Measurements from ENCODE around the gene DCAKD. TPM values are rescaled to one million over a fixed set of nuclear protein-coding genes. Genes with fewer than 3 reads are reported as not detected.

DCAKD gene
- total RNA-seq, 4 donors from 2014 or later = 9.8 to 14.4 (median 12.3) TPM

GRCh38 chr17:45035848-45036247 is 15.6 kb downstream of the DCAKD start:
- DNase-seq (no peak), ATAC-seq (no peak)
- no peaks in the 10 kb centered on the region for H3K9me3 ChIP-seq
- H3K36me3 ChIP-seq = peaks cover 0 to 31% of the 10 kb centered on the region in 2 donors
- intact Hi-C loops (cut with DNase I; ENCODE audit: low total_unique reads) (no loop called here), in situ Hi-C loops (cut with MboI; ENCODE audit: low sequenced_read_pairs in 4 of 4) (loop anchor here in 1 of 4 donors (25.0 kb wide), 1 partner anchor 274 kb away; the partner anchor contains the start of gene ADAM11)
- no peak overlapping the region for H3K4me3 ChIP-seq
- no peak overlapping the region for H3K27ac ChIP-seq
- no peaks in the 10 kb centered on the region for H3K27me3 ChIP-seq
- peaks cover 18 to 21% of the 10 kb centered on the region in 2 donors for H3K4me1 ChIP-seq
- TF ChIP-seq POLR2A (IDR thresholded peaks at IDR 0.05) (no peak), CTCF (IDR thresholded peaks at IDR 0.05 in 4 of 5, conservative IDR thresholded peaks at IDR 0.05 in 1 of 5) (no peak)

- ATAC-seq (no peak), DNase-seq (no peak)
- no peaks in the 10 kb centered on the region for H3K27me3 ChIP-seq
- TF ChIP-seq CTCF (IDR thresholded peaks at IDR 0.05 in 4 of 5, conservative IDR thresholded peaks at IDR 0.05 in 1 of 5) (no peak), POLR2A (IDR thresholded peaks at IDR 0.05) (no peak)
- in situ Hi-C loops (cut with MboI; ENCODE audit: low sequenced_read_pairs in 4 of 4) (loop anchor here in 1 of 4 donors (25.0 kb wide), 1 partner anchor 272 kb away; the partner anchor contains the start of gene ADAM11), intact Hi-C loops (cut with DNase I; ENCODE audit: low total_unique reads) (no loop called here)
- no peak overlapping the region for H3K4me3 ChIP-seq
- H3K27ac ChIP-seq = no peak overlapping the region
- H3K9me3 ChIP-seq = no peaks in the 10 kb centered on the region
- H3K4me1 ChIP-seq = peaks cover 12% of the 10 kb centered on the region in 2 donors
- peaks cover 0 to 40% of the 10 kb centered on the region in 2 donors for H3K36me3 ChIP-seq
Observed at GRCh38 chr17:45034599-45034998, 16.8 kb downstream of the DCAKD start.

- Histone ChIP-seq H3K27ac (no peak overlapping the region), H3K36me3 (peaks cover 0 to 47% of the 10 kb centered on the region in 2 donors), H3K9me3 (no peaks in the 10 kb centered on the region), H3K4me1 (no peaks in the 10 kb centered on the region), H3K4me3 (no peak overlapping the region), H3K27me3 (no peaks in the 10 kb centered on the region)
- in situ Hi-C loops (cut with MboI; ENCODE audit: low sequenced_read_pairs in 4 of 4) = loop anchor here in 1 of 4 donors (25.0 kb wide), 1 partner anchor 270 kb away; the partner anchor contains the start of gene ADAM11
- no peak for TF ChIP-seq CTCF (IDR thresholded peaks at IDR 0.05 in 4 of 5, conservative IDR thresholded peaks at IDR 0.05 in 1 of 5)
- TF ChIP-seq POLR2A (IDR thresholded peaks at IDR 0.05) = no peak
- no peak for DNase-seq
- intact Hi-C loops (cut with DNase I; ENCODE audit: low total_unique reads) = no loop called here
- ATAC-seq = no peak
Observed at GRCh38 chr17:45032174-45032541, 19.3 kb downstream of the DCAKD start.

GRCh38 chr17:45031231-45032173 is 19.9 kb downstream of the DCAKD start:
- no peak overlapping the region for H3K27ac ChIP-seq
- DNase-seq (no peak), ATAC-seq (no peak)
- no peaks in the 10 kb centered on the region for H3K9me3 ChIP-seq
- no peak overlapping the region for H3K4me3 ChIP-seq
- intact Hi-C loops (cut with DNase I; ENCODE audit: low total_unique reads) (no loop called here), in situ Hi-C loops (cut with MboI; ENCODE audit: low sequenced_read_pairs in 4 of 4) (loop anchor here in 1 of 4 donors (25.0 kb wide), 1 partner anchor 269 kb away; the partner anchor contains the start of gene ADAM11)
- no peak for TF ChIP-seq POLR2A (IDR thresholded peaks at IDR 0.05)
- no peak for TF ChIP-seq CTCF (IDR thresholded peaks at IDR 0.05 in 4 of 5, conservative IDR thresholded peaks at IDR 0.05 in 1 of 5)
- H3K36me3 ChIP-seq = peaks cover 0 to 47% of the 10 kb centered on the region in 2 donors
- no peaks in the 10 kb centered on the region for H3K27me3 ChIP-seq
- no peaks in the 10 kb centered on the region for H3K4me1 ChIP-seq
